Ecto neural progenitor cell (in vitro differentiated cells): ENCODE results near the gene TCEANC2.

Experiments
- DNase-seq: peaks from one replicate; pipeline ENCODE4 v3.0.0-alpha.2; 2018; ENCODE audit warnings: low spot score

Gene TCEANC2

GRCh38 chr1:54136963-54137533 is 83.6 kb downstream of the TCEANC2 start:
- DNase-seq, result no peak

- no peak for DNase-seq
Measured at GRCh38 chr1:54137534-54138061, 84.2 kb downstream of the TCEANC2 start.

GRCh38 chr1:54138994-54139393 is 85.6 kb downstream of the TCEANC2 start:
- DNase-seq, result no peak

GRCh38 chr1:54139711-54140110 is 86.3 kb downstream of the TCEANC2 start:
- no peak for DNase-seq

GRCh38 chr1:54142146-54142900 is 88.9 kb downstream of the TCEANC2 start:
- no peak for DNase-seq

GRCh38 chr1:54144366-54144765 is 91.0 kb downstream of the TCEANC2 start:
- DNase-seq, result no peak

- DNase-seq, result no peak
Measured at GRCh38 chr1:54149734-54150133, 96.3 kb downstream of the TCEANC2 start.

- DNase-seq, result no peak
Measured at GRCh38 chr1:54151013-54151412, 97.6 kb downstream of the TCEANC2 start.

GRCh38 chr1:54152696-54153095 is 99.3 kb downstream of the TCEANC2 start, which contains the start of gene CDCP2:
Gene CDCP2 (minus strand): TSS chr1:54153000. CDS start chr1:54152922, 78 bp downstream.
- DNase-seq, result no peak

- no peak for DNase-seq
Measured at GRCh38 chr1:54153535-54154439, 100.4 kb downstream of the TCEANC2 start.
